PC-9 (cell line): ENCODE data around the gene STEAP3.
A peak's percentile ranks its signal among the peaks of the same experiment; 100 is the strongest.

ENCODE experiments used
- CTCF ChIP-seq: fragments of 200-600 bp; sonication (generic); conservative IDR thresholded peaks from 2 replicates; pipeline ENCODE4 v1.6.1; 2017; ENCODE audit warnings: mixed run types, antibody characterized with exemption, mild to moderate bottlenecking, moderate library complexity
- EZH2 ChIP-seq: fragments of 200-600 bp; sonication (generic); IDR thresholded peaks from 2 replicates; pipeline ENCODE4 v1.8.0; 2017; ENCODE audit warnings: antibody characterized with exemption, low read depth

GRCh38 chr2:119218478-119219064 lies 5.1 kb upstream of the STEAP3 start:
- peak; percentile 69 for TF ChIP-seq CTCF
- TF ChIP-seq EZH2 = no peak
